H1 (cell line): ENCODE measurements around the gene FLRT1.

Experiments used
- CHD2 ChIP-seq: IDR thresholded peaks from 2 replicates; pipeline ENCODE4 v1.6.1; 2012; ENCODE audit warnings: low read length, improper control_type of control experiment
- CTCF ChIP-seq, 3 experiments: IDR thresholded peaks; 1 replicate in 2 of 3; 2 replicates in 1 of 3; pipeline versions ENCODE4 v1.5.1 to v1.6.1; 2011; ENCODE audit warnings: low read length in 3 of 3, mild to moderate bottlenecking in 3 of 3, inconsistent platforms in 2 of 3, low read depth in 1 of 3, moderate library complexity in 1 of 3; ENCODE audit not compliant: insufficient read depth in 1 of 3; ENCODE audit errors: control extremely low read depth in 1 of 3
- EGR1 ChIP-seq: IDR thresholded peaks from 2 replicates; pipeline ENCODE4 v1.6.1; 2011; ENCODE audit warnings: low read depth, low read length, borderline replicate concordance
- EZH2 ChIP-seq: fragments of 200-600 bp; sonication (generic); IDR thresholded peaks from 2 replicates; pipeline ENCODE4 v1.7.1; 2012; ENCODE audit warnings: low read depth, mild to moderate bottlenecking, moderate library complexity, low read length, inconsistent platforms; ENCODE audit not compliant: severe bottlenecking
- HDAC2 ChIP-seq, 2 experiments: fragments of 300-600 bp in 1 of 2; sonication (generic) in 1 of 2; IDR thresholded peaks; 2 replicates each; pipeline ENCODE4 v1.6.1; 2011 to 2012; ENCODE audit warnings: low read depth in 2 of 2, low read length in 2 of 2, mild to moderate bottlenecking in 2 of 2, moderate library complexity in 2 of 2, borderline replicate concordance in 1 of 2, inconsistent platforms in 1 of 2
- HDAC6 ChIP-seq: IDR thresholded peaks from one replicate; pipeline ENCODE4 v1.7.1; 2012; ENCODE audit warnings: low read depth, mild to moderate bottlenecking, inconsistent platforms, low read length, moderate library complexity
- JUND ChIP-seq: IDR thresholded peaks from 2 replicates; pipeline ENCODE4 v1.6.1; 2011; ENCODE audit warnings: mild to moderate bottlenecking, improper control_type of control experiment, low read length
- POLR2A ChIP-seq, 2 experiments: IDR thresholded peaks; 1 replicate in 1 of 2; 2 replicates in 1 of 2; pipeline ENCODE4 v1.6.1; 2011; ENCODE audit warnings: low read depth in 2 of 2, low read length in 2 of 2, mild to moderate bottlenecking in 2 of 2; ENCODE audit errors: control extremely low read depth in 1 of 2
- RFX5 ChIP-seq: IDR thresholded peaks from 2 replicates; pipeline ENCODE4 v1.6.1; 2011; ENCODE audit warnings: low read depth, low read length, improper control_type of control experiment, borderline replicate concordance
- SIN3A ChIP-seq, 2 experiments: IDR thresholded peaks in 1 of 2; conservative IDR thresholded peaks in 1 of 2; 2 replicates each; pipeline ENCODE4 v1.6.1; 2011 to 2012; ENCODE audit warnings: low read length in 2 of 2, improper control_type of control experiment in 1 of 2, low read depth in 1 of 2, mild to moderate bottlenecking in 1 of 2
- SIX5 ChIP-seq: IDR thresholded peaks from 2 replicates; pipeline ENCODE4 v1.6.1; 2011; ENCODE audit warnings: mild to moderate bottlenecking, low read depth, low read length
- SRF ChIP-seq: IDR thresholded peaks from 2 replicates; pipeline ENCODE4 v1.6.1; 2011; ENCODE audit warnings: mild to moderate bottlenecking, low read depth, low read length, moderate library complexity
- YY1 ChIP-seq: IDR thresholded peaks from 2 replicates; pipeline ENCODE4 v1.6.1; 2011; ENCODE audit warnings: low read depth, mild to moderate bottlenecking, low read length

GRCh38 chr11:64076758-64077157 is 41.0 kb downstream of the FLRT1 start:
- TF ChIP-seq CHD2 (no peak), CTCF (IDR thresholded peaks at IDR 0.05; ENCODE audit: control extremely low read depth in 1 of 3, insufficient read depth in 1 of 3, low read depth in 1 of 3, low read length in 3 of 3) (no peak), JUND (no peak), EZH2 (no peak), HDAC2 (IDR thresholded peaks at IDR 0.05; ENCODE audit: borderline replicate concordance in 1 of 2, low read depth in 2 of 2, low read length in 2 of 2) (no peak), POLR2A (IDR thresholded peaks at IDR 0.05; ENCODE audit: control extremely low read depth in 1 of 2, low read depth in 2 of 2, low read length in 2 of 2) (no peak), SIX5 (no peak), YY1 (no peak), HDAC6 (no peak), EGR1 (no peak), SRF (no peak), SIN3A (conservative IDR thresholded peaks at IDR 0.05 in 1 of 2, IDR thresholded peaks at IDR 0.05 in 1 of 2; ENCODE audit: low read depth in 1 of 2, low read length in 2 of 2) (no peak), RFX5 (no peak)
